GM19452 (cell line): Measurements from ENCODE around the gene PON2.
"Not testable (repeated sequence)": the region's sequence is repeated elsewhere in the genome, so short reads cannot be mapped to it uniquely, and the experiment has no call there.

Source experiments
- ATAC-seq: cut with Tn5 transposase; IDR thresholded peaks from one replicate; pipeline ENCODE4 v1.9.1; 2021; ENCODE audit not compliant: unreplicated experiment

The PON2 gene

DNA sequence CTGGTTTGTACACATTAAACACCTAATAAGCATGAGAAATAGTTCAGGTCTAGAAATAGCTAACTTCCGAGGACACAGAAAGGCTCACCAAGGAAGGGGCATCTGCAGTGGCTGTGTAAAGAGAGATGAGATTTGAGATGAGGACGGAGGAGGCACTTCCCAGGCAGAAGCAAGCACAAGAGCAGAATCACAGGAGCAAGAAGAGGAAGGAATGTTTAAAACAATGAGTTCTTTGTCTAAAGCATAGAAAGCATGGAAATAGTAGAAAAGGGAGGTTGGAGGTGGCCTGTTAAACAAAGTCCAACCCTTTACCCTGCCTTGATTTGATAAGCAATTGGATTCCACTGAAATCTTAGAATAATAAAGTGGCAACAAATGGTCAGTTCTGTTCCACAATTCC is 27.1 kb downstream of the PON2 start:
- no peak for ATAC-seq

DNA sequence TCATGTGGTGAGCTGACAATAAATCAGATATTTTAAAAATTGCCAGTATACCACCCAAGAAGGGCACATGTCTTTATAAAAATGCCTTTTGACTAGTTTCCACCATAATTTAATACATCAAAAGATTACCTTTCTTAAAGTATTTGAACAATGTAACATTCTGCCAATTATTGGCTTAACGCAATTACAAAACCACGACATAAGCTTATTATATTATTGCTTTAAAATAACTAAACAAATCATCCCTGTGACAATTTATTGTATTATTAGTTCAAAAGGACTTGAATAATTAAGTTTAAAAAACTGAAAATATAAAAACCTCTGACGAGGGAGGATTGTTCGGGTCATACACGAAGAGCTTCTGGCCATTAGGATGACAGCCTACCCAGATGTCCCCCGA is 29.0 kb downstream of the PON2 start:
- no peak for ATAC-seq

DNA sequence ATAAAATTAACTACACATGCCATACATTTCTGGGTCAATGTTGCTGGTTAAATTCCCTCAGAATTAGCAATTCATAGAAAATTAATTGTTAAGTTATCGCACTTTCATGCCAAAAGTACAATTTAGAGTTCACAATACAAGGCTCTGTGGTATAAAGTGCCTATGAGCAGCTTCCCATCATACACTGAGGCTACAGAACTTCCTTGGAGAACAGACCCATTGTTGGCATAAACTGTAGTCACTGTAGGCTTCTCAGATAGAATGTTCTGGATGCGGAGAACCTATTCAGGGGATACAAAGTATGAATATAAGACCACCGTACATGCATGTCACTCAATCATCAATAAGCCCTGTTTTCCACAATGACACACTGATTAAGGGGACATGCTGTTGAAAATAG is 29.6 kb downstream of the PON2 start:
- ATAC-seq = no peak

DNA sequence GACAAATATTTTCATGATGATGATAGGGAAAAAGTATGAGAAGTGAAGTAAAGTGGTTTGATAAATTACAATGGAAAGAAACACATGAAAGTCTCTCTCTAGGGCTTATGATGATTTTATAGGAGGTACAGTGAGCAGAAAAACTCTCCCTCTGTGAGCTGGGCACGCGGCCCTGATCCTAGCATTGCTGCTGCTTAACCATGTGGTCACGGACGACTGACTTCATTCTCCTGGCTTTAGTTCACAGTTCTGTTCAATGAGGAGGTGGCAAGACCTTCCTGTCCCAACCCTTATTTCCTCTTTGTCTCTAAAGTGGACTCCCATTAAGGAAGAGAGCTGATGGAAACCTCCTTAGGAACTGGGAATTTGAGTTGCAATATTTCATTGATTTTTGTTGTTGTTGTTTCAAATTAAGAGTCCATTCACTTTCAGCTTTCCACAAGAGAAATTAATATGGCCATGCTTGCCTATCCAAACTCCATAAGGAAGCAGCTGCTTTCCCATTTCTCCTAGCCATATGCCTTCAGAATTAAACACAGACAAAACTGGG is 30.4 kb downstream of the PON2 start:
- ATAC-seq = no peak

DNA sequence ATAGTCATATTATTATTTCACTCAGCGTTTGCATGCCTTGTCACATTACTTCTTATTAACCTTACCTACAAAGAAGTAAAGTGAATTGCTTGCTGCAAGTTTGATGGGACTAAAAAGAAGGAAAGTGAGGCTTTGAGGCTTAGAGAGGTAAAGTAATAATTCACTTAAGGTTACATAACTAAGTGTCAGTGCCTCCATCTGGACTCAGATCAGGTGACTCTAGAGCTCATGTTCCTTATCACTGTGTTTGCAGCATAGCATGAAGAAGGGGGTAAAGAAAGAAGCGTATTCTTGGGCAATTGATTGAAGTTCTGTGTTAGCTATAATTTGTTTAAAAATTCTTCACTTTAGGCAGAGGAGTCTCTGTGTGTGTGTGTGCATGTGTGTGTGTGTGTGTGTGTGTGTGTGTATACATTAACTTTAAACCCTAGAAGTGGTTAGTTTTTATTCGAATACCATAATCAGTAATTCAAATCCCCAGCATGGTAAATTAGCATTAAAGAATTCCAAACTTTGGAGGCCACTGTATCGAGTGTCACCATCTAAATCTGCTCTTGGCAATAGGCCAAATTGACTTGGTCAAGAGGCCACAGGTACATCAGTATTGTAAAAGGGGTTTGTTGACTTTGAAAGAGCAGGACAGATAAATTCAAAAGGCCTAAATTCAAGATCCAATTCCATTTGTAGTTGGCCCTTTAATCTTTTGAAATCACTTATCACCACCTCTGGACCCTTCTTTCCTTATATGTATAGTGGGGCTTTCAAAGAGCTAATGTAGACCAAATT is 36.5 kb downstream of the PON2 start:
- ATAC-seq = no peak

DNA sequence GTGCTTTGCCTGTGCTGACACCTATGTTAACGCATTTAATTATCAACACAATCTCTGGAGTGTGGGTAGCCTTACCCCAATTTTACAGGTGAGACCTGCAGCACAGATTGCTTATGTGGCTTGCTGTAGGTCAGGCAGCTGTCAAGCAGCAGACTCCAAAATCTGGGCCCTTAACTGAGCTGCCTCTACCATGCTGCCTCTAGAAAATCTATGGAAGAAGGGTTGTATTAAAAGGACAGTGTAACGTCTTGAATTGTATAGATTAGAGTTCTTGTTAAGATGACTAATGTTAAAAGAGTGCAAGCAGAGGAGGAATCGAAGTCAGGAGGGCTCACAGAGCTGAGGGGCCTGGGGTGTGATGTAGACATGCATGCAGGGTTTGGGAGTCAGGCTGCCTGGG is 37.4 kb downstream of the PON2 start:
- ATAC-seq = no peak

DNA sequence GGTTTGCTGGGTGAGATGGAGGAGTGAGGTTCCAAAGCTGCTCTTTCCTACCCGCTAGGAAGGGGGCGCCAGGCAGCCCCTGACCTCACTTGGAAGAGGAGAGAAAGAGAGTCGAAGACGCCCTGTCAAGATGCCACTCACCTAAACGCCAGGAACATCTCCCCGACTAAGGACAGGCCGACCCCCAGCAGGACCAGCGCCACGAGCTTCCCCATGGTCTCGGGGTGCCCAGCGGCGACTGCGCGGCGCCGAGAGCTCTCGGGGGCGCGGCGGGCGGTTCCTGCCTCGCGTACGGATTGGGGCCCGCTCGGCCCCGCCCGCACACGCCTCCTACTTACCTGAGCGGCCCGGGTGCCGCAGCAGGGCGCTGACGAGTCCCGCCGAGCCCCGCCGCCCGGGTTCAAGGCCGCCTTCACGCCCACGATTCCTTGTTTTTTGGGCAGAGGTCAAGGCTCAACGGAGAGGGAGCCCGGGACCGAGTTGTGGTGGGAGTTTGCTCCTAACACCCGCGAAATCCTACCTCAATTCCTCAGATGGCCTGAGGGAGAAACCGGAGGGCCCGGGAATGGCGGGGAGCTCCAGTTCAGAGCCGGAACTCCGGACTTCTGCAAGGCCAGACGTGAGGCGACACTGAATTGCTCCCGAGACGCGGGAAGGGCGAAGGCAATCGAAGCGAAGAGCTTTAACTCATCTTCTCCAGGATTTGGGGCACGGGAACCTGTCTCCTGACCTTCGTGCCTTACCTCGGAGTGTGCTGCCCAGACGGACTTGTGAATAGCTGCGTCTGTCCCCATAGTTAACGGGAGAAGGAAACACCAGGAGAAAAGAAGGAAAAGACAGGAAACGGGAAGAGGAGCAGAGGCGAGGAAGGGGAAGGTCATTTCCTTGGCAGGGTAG is 38.4 kb downstream of the PON2 start, which contains the start of gene PON3:
Gene PON3, minus strand, starts transcription at position 240 of the 897 bp plus-strand sequence. Its CDS starts 25 bp downstream, at position 215.
- no peak for ATAC-seq

DNA sequence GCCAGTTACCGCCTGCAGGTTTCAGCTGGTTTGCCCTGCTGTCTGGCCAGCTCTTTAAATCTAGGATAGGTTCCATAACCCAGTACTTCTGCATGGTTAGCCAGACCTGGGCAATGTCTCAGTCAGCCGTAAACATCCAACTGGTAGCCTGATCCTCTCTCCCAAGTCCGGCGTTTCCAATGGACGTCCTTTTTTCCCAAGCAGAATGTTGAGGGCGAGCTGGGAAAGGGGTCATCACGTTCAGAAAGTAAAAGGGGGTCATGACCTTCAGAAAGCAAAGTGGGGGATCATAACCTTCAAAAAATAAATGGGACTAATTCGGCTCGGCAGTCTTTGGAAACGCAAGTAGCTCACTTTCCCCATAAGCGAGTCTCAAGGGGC is 39.1 kb downstream of the PON2 start:
- ATAC-seq = no peak

DNA sequence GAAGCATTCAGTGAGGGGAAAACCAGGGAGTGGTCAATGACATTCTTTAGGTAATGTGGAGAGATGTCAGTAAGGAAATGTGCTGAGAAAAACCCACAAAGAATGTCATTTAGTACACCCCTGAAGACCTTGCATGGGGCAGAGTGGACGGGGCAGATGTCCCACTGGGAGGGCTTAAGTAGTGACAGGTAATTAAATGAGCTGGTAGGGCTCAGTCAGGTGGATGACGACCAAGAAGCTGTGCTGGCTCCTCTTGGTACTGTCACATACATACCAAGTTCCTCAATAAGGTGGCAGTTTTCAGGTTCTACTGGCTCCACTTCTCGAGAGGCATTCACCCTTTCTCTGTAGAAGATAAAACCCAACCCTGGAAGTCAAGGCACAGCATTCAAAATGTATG is 40.5 kb downstream of the PON2 start:
- no peak for ATAC-seq

DNA sequence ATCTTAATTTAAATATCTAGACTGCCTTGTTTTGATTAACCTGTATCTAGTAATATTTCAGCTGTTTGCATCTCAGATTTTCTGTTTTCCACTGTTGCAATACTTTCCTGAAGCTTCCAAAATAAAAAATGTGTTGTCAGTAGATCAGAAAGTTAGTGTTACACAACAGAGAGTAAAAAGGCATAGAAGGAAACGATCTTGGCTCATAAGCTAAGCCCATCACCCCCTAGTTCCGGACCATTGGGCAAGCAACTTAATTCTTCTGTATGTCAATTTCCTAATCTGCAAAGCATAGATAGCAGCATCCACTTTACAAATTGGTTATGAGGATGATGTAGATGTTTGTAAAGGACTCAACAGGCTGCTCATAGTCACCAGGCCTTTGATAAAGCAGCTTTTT is 43.1 kb downstream of the PON2 start:
- ATAC-seq = no peak

DNA sequence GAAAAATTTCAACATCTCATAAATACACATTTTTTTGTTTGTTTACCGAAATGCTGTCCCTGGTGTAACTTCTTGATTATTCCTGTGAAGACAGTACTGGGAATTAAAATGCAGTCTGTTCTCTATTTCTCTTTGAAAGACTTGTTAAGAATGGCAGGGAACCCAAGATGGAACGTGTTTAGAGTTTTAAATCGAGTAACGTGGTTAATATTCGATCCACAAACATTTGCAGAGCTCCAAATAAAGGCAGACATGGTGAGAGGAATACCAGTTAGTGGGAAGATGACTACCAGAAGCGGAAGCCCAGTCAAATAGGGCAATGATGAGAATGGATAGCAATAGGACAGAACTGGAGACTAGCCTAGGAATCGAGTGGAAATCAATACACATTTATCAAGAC is 45.3 kb downstream of the PON2 start:
- no peak for ATAC-seq

DNA sequence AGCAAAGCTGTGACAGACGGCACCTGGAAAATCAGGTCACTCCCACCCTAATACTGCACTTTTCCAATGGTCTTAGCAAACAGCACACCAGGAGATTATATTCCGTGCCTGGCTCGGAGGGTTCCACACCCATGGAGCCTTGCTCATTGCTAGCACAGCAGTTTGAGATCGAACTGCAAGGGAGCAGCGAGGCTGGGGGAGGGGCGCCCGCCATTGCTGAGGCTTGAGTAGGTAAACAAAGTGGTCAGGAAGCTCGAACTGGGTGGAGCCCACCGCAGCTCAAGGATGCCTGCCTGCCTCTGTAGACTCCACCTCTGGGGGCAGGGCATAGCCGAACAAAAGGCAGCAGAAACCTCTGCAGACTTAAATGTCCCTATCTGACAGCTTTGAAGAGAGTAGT is 55.4 kb downstream of the PON2 start:
- not testable (repeated sequence) for ATAC-seq

DNA sequence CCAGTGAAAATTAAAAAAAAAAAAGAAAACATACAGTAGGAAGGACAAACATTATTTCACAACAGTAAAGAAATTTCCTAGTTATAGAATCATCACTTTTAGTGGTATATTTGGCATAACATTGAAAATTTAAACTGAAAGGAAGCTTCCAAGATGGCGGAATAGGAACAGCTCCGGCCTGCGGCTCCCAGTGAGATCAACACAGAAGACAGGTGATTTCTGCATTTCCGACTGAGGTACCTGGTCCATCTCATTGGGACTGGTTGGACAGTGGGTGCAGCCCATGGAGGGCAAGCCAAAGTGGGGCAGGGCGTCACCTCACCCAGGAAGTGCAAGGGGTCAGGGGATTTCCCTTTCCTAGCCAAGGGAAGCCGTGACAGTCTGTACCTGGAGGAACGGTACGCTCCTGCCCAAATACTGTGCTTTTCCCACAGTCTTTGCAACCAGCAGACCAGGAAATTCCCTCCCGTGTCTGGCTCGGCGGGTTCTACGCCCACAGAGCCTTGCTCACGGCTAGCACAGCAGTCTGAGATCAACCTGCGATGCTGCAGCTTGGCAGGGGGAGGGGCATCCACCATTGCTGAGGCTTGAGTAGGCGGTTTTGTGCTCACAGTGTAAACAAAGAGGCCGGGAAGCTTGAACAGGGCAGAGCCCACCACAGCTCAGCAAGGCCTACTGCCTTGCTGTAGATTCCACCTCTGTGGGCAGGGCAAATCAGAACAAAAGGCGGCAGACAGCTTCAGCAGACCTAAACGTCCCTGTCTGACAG is 58.0 kb downstream of the PON2 start:
- no peak for ATAC-seq

DNA sequence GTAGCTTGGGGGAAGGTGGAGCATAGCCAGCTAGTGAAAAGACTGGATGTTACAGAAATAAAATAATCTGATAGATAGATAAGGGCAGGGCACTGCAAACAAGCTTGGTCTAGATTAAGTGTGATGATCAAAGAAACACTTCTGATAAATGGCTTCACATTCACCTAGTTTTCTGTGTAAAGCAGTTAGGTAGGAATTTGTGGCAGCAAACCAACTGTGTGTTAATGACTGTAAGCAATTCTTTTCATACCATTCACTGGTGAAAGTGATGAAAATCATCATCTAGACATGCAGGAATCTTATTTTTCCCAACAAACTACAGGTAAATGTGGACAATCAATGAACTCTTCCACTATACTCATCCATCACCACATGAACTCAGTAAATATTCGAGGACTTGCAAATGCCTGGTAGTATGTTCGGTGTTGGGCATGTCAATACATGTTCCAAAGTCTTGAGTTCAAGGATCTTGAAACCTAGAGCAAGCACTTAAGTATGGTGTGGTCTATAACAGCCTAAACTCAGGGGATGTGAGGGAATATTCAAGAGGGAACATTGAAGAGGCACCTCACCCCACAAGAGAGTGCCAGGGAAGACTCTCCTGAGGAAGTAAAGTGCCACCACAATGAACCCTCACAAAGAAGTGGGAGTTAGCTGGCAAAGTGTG is 59.1 kb downstream of the PON2 start:
- no peak for ATAC-seq

DNA sequence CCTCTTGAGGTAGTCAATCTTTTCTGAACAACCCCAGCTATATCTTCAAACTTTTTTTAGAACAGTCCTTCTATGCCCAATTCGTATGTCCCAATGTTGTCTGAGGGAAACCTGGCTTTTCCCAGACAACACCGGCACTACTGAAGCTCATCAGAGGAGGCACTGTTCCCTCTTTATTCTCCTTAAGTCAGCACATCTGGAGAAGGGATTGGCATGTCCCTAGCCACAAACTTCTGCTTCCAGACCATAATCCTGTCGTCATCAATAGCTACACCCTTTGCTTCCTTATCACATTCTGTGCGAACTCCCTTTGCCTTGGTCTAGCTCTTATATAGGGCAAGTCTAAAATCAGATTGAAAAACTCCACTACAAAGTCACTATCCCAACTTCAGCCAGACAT is 61.5 kb downstream of the PON2 start:
- no peak for ATAC-seq

DNA sequence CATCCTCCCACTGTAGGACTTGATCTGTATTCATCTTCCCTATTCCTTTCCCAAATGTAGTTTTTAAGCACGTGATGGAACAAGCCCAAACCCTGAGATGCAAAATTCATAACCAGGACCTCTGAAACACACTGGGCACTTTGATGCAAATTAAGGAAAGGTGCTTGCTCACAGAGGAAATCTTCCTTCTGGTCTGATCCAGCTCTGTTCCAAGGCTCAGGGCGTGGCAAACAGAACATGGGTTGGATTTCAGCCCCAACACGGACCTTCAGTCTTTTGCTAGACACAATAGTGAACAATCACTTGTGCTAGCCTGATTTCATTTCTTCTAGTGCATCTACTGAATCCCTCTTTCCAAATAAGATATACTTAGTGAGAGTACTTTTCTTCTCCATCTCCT is 66.6 kb downstream of the PON2 start:
- ATAC-seq = no peak

DNA sequence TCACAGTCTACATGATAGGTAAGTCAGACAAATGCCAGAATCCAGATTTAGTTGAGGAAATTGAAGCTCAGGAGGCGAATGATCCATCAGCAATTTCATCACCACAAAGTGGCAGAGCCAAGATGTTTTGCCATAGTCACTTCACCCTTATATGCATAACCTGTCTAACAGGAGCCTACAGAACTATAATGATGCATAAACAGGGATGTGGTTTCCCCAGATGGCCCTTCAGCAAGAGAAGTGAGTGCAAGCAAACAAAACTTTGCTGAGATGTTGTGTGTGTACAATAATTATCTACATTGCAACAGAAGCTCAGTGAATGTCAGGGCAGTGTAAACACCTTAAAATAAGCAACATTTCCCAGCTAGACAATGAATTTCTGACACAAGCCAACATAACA is 67.2 kb downstream of the PON2 start:
- no peak for ATAC-seq

DNA sequence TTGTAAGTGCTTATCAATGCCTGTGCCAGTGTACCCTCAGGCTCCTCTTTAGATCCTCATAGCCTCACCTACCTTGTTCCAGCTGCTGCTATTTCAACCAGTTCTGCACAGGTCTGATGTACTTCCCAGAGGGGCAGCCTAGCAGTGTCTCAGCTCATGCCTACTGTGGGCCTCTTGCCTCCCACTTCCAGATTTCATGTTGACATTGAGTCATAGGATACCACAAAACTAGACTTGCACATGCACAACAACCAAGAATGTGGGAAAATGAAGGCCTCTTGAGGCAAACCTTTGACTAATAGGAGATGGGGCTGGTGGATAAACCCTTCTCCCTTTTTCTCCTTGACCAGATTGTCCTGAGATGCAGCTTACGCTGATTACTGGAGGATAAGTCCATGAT is 69.7 kb downstream of the PON2 start:
- no peak for ATAC-seq

DNA sequence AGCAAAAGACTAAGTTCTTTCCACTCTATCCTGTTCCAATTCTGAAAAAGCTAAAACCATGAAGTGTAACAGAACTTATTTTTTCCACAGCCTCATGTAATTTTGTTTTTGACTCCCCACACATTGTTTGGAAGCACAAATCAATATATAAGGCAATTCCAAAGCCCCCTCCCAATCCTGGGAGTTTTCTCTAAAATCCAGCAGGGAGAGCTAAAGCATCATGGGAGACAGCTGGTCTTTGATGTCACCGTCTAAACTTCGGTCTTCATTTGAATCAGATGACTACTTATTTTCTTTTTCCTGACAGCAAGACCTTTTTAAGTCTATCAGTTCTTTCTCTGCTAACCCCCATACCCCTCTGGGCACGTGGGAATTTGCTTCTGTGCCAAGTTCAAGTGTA is 77.2 kb downstream of the PON2 start:
- no peak for ATAC-seq
